ENCODE measurements around the gene SLC10A3.

GRCh38 chrX:154443992-154444754 lies 46.3 kb downstream of the SLC10A3 start, which contains the start of gene FAM50A:
- TF ChIP-seq, protein P1, sequence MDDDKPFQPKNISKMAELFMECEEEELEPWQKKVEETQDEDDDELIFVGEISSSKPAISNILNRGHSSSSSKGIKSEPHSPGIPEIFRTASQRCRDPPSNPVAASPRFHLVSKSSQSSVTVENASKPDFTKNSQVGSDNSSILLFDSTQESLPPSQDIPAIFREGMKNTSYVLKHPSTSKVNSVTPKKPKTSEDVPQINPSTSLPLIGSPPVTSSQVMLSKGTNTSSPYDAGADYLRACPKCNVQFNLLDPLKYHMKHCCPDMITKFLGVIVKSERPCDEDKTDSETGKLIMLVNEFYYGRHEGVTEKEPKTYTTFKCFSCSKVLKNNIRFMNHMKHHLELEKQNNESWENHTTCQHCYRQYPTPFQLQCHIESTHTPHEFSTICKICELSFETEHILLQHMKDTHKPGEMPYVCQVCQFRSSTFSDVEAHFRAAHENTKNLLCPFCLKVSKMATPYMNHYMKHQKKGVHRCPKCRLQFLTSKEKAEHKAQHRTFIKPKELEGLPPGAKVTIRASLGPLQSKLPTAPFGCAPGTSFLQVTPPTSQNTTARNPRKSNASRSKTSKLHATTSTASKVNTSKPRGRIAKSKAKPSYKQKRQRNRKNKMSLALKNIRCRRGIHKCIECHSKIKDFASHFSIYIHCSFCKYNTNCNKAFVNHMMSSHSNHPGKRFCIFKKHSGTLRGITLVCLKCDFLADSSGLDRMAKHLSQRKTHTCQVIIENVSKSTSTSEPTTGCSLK (tag by site-specific recombination; IDR thresholded peaks at IDR 0.05), result no peak
- TF ChIP-seq CTCF (tag by site-specific recombination; IDR thresholded peaks at IDR 0.05) (no peak), ZNF585B (tag by site-specific recombination; IDR thresholded peaks at IDR 0.05) (no peak), ZNF707 (tag by site-specific recombination; IDR thresholded peaks at IDR 0.05) (no peak), ZBTB20 (tag by site-specific recombination; IDR thresholded peaks at IDR 0.05) (no peak)
- TF ChIP-seq, protein P2, sequence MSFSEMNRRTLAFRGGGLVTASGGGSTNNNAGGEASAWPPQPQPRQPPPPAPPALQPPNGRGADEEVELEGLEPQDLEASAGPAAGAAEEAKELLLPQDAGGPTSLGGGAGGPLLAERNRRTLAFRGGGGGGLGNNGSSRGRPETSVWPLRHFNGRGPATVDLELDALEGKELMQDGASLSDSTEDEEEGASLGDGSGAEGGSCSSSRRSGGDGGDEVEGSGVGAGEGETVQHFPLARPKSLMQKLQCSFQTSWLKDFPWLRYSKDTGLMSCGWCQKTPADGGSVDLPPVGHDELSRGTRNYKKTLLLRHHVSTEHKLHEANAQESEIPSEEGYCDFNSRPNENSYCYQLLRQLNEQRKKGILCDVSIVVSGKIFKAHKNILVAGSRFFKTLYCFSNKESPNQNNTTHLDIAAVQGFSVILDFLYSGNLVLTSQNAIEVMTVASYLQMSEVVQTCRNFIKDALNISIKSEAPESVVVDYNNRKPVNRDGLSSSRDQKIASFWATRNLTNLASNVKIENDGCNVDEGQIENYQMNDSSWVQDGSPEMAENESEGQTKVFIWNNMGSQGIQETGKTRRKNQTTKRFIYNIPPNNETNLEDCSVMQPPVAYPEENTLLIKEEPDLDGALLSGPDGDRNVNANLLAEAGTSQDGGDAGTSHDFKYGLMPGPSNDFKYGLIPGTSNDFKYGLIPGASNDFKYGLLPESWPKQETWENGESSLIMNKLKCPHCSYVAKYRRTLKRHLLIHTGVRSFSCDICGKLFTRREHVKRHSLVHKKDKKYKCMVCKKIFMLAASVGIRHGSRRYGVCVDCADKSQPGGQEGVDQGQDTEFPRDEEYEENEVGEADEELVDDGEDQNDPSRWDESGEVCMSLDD (tag by site-specific recombination; IDR thresholded peaks at IDR 0.05), result no peak

Measured in HEK293 (cell line).